Dermis microvascular lymphatic vessel endothelial cell (primary cell): Measurements from ENCODE around the gene HAUS7. TPM values are rescaled to one million over a fixed set of nuclear protein-coding genes. Genes with fewer than 3 reads are reported as not detected.

ENCODE experiments used
- DNase-seq, 2 donors: peaks; one replicate each; pipeline versions ENCODE4 v3.0.0 to v3.0.0-alpha.2; 2010; ENCODE audit warnings: low read depth in 2 of 2
- total RNA-seq: library from RNA; depleted of rRNA; stranded (reverse); fragments of >200 nt; gene quantifications from 2 replicates; pipeline ENCODE4 v1.2.1, GENCODE V29; 2014

The HAUS7 gene
- total RNA-seq, 1 donor from 2014 or later = 11.6 TPM

DNA sequence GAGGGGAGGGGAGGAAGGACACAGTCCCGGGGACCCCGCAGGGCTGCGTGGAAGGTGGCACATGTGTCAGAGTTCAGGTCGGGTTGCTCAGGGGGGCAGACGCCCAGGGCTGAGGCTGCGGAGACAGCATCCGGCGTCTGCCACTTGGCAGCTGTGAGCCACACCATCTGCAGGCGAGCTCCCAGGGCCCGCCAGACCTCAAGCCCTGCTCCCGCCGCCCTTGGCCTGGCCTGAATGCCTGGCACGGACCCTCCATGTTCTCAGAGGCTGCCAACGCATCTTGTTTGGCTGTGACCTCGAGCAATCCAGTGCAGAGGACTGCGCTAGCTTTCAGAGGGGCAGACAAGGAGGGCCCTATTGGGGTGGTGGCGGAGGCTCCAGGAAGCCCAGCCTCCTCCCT lies 29.5 kb upstream of the HAUS7 start:
- no peak for DNase-seq

DNA sequence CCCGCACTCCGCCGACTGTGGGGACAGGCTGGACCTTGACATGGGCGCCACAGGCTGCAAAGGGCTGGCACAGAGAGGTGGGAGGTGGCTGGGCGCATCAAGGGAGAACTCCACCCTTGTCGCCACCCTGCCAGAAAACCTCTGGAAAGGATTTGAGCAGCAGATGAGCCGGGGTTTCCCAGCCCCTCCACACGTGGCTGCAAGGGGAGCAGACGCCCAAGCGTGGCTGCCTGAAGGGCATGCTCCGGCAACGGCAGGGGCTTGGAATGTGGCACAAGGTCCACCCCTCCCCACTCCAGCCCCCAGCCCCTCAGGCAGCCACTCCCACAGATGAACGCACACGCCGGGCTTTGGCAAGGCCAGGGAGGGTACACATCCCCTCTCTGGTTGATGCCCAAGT lies 29.0 kb upstream of the HAUS7 start:
- no peak for DNase-seq

DNA sequence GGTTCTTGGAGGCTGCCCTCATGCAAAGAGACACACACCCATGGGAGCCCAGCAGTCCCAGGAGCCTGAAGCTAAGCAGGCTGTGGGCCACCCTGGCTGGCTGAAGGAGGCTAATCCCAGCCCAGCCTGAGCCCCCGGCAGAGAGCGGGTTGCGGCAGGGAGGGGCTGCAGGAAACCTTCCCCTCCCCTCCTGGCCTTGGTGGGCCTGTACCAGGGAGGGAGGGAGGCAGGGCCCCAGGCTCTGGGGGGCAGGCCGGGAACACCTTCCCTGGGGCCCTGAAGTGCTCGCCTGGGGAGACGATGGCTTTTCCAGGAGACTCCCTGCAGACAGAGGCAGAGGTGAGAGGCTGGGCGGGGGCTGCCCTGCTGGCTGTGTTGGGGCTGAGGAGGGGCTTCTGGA lies 28.1 kb upstream of the HAUS7 start:
- no peak for DNase-seq

DNA sequence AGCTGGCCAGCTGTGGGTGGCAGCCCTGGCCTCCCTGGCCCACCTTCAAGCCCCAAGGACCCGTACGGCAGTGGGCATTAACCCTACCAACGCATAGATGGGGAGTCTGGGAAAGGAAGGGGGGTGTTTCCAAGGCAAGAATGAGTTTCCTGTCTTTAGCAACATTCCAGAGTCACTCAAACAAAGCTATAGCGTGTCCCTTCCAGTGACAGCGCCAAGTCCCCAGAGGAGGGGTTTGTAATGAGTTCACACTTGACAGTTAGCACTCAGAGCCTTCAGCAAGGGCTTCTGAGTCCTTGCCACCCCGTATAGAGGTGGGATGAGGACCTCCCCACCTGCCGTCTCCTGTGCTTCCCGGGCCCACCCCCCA lies 26.2 kb upstream of the HAUS7 start:
- no peak for DNase-seq

DNA sequence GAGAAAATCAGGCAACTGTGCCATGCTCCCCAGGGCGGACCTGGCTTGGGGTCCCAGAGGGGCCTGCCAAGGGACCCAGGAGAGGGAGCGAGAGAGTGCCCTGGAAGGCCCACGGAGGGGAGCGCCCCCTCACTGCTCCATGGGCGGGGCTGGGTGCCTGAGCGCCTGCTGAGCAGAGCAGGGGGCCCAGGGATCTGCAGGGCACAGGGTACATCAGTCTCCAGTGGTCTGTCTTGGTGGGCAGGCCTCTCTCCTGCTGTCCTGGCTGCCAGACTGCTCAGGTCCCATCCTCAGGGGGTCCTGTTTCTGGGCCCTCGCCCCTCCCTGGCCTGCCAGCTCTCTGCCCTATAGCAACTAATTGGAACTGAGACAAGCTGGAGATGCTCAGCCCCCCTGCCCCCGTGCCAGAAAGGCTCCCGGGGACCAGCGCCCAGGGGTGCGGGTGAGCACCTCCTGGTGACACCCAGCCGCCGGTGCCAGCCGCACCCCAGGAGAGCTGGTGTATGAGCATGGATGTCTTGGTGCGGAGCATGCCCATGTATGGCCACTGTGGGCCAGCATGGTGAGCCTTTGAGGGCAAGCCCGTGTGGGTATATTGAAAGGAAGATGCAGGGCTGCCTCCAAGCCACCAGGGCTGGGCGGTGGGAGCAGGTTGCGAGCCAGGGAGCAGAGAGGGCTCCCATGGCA lies 25.7 kb upstream of the HAUS7 start:
- DNase-seq = no peak

DNA sequence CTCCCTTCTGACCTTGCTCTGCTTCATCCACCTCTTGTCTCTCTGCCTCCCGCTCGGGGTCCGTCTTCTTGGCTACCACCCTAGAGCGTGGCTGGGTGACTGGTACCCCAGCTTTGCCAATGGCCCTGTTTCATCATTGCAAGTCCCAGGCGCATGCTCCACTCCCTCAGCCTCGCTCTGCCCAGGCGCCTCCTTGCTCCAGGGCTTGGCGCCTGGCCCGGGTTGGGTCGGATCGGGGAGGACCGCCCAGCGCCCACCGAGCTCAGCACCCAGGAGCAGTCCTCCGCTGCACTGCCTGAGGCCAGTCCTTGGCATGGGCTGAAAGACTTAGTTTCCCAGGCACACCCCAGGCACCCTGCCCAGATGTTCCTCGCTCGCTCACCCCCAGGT lies 25.0 kb upstream of the HAUS7 start:
- DNase-seq = no peak

DNA sequence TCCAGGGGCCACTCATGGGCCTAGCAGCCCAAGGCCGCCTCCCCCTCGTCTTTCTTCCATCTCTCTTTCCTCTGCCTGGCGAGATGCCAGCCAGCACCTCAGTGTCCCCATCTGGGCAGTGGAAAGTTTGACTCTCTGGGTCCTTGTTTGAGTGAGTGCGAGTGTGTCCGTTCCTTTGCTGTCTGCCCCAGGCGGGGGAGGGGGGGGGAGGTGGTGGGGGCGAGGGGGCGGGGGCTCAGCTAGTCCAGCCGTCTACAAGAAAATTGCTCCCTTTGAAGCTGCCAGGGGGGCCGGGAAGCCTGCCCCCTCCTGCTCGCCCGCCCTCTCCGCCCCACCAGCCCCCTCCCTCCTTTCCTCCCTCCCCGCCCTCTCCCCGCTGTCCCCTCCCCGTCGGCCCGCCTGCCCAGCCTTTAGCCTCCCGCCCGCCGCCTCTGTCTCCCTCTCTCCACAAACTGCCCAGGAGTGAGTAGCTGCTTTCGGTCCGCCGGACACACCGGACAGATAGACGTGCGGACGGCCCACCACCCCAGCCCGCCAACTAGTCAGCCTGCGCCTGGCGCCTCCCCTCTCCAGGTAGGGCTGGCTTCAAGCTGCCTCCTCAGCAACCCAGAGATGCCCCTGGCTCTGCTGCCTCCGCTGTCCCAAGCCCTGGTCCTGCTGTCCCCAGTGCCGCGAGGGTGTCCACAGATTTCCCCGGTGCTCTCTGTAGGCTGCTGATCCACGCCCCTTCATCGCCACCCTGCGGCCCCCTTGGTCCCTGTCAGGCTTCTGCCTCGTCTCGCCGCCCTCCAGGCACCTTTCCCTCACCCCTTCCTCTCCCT lies 24.4 kb upstream of the HAUS7 start, which contains the start of gene BGN:
BGN (plus strand) TSS at position 440 of the 821 bp plus-strand sequence. CDS start 9,652 bp downstream, outside the sequence.
- peak in 1 of 2 donors; percentile 84 for DNase-seq

DNA sequence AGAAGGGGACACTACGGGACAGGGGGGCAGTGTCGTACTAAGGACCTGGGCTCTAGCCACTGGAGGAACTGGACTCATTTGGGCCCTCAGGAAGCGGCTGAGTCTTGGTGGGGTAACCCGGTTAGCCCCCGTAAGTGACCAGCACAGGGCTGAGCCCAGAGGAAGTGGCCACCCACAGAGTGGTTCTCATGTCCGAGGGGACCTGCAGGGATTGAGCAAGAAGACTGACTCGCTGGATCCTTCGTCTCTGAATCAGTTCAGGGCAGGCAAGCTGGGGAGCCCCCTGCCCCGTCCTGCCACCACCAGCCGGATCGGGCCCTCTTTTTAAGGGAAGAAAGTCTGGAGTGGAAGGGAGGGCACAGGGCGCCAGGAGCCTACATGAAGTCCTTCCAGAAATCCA lies 23.7 kb upstream of the HAUS7 start:
- no peak for DNase-seq

DNA sequence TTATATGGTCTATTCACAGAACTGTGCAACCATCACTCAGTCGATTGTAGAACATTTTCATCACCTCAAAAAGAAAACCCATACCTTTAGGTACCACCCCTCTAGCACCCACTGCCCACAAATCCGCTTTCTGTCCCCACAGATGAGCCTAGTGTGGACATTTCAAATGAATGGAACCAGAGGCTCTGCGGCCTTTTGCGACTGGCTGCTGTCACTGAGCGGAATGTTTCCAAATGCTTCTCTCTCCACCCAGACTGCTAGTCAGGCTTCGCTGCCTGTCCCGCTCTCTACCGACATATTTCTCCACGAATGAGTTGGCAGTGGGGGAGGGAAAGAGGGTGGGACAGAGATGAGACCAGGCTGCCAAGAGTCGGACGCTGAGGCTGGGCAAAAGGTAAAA lies 22.7 kb upstream of the HAUS7 start:
- DNase-seq = no peak

DNA sequence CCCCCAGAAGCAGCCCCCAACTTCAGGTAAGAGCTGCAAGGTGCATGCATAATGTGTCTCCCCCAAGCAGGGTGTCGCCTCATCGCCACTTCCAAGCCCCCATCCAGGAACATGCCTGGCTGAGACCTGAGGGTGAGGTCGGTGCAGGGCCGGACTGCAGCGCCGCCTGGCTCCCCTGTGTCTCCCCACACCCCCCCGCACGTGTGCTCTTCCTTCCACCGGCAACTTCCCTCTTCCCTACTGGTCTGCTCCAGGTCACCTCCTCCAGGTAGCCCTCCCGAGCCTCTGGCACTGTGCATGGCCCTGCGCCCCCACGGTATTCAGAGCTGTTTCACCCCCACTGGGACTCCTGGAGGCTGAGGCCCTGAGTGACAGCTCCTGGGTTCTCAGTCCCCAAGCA lies 22.2 kb upstream of the HAUS7 start:
- DNase-seq = no peak

DNA sequence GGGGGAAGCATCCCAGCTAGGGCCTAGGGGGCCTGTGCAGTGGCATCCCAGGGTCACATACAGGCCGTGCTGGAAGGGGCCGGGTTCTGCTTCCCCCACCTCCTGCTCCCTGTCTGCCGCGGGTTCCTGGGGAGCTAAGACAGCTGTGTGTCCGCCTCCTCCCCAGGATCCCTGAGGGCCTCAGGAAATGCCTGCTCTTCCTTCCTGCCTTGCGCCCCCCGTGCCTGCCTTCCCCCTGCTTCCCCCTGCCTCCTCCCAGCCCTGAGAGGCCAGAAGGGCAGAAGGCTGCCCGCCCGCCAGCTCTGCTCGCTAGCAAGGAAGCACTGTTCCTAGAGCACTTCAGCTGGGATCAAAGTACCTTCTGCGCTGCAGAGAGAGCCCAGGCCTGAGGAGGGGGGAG lies 21.5 kb upstream of the HAUS7 start:
- DNase-seq = peak in 1 of 2 donors; percentile 30

DNA sequence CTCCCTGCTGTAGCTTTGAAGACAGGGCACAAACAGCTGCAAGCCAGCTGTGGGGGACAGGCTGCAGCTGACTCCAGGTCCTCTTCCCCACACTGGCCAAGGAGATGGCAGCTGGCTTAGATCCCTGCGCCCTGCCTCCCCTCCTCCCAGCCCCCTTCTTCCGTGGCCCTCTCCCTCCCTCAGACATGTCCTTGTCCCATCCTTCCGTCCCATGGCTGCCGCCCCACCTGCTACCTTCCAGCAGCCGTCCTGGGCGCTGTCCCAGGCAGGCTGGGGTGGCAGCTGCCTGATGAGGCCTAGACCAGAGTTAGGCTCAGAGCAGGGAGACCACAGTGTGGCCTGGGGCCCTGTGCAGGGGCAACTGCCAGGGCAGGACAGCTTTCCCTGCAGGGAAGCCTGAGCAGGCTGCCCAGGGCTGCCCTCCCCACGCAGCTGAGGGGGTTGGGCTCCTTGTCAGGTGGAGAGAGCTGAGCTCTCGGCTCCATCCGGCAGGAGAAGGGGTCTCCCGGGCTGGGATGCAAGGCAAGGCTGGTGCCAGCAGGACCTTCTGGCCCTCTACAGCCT lies 21.1 kb upstream of the HAUS7 start:
- DNase-seq = no peak

DNA sequence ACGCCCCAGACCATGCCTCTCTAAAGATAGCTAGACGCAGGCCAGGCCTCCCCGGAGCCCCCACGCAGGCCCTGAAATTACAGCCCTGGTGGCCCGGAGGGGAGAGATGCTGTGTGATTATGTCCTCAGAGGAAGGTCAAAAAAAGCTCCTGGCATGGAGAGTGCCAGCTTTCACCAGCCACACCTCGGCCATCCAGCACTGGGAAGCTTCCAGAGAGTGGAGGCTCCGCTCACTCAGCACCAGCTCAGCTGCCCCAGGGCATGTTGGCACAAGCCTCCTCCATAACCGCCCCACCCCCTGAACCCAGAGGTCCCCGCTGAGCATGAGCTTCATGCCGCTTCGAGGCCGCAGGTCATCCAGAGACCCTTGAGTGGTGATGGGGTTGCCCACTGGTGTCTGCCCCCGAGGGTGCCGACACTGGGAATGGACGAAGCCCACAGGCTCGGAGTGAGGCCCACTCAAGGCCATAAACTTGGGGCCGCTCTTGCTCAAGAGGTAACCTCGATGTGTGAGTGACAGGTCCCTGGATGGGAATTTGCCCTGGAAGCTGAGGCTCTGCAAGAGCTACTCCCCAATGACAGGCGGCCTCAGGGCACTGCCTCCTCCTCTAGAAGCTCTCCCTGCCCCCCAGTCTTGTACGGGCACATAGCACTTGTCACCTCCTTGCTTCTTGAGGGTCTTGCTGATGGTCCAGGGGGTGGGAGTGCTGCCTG lies 20.0 kb upstream of the HAUS7 start:
- DNase-seq = no peak

DNA sequence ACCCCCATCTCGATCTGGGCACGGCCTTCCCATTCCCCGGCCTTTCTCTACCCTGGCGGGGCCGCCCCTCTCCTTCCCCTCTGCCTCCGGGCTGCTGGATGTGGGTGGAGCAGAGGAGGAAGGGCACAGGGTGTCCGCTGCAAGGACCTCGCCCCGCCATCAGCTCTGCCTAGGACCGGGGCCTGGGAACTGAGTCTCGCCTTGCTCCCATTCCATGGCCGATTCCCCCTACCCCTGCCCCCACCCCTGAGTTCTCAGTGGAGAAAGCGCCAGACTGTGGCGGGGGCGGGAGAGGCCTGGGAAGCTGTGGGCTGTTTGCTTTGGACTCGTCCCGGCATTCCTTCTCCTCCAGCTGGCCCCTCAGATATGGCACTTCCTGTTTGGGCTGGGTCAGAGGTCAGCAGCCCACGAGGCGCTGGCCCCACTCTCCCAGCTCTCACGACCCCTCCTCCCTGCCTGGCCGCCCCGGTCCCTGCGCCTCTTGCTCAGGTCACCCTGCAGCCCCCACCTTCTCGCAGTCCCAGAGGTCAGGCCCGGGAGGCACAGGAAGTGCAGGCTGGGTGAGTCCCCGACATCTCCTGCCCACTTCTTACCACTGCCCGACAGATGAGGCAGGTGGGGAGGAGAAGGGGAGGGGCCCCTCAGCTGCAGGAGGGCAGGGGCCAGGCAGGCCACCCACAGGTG lies 18.0 kb upstream of the HAUS7 start:
- peak in 1 of 2 donors; percentile 93 for DNase-seq

DNA sequence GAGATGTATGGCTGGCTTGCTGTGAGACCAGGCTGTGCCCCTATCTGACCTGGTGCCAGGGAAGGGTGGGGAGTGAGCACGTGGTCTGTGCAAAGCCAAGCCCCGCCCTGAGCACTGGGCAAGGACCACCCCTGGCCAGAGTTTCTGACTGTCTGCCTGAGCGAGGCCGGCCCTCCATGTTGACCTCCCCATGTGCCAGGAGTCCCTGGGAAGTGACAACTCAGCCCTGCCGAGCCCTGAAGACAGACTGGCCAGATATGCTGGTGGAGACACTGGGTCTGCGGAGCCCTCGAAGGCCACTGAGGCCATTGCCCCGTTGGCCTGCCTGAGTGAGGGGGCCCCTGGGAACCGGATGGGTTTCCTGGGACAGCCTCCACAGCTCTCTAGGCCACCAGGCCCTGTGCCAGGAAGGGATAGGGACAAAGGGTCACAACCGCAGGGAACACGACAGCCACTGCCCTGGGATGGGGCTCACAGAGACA lies 17.3 kb upstream of the HAUS7 start:
- peak in 1 of 2 donors; percentile 59 for DNase-seq

DNA sequence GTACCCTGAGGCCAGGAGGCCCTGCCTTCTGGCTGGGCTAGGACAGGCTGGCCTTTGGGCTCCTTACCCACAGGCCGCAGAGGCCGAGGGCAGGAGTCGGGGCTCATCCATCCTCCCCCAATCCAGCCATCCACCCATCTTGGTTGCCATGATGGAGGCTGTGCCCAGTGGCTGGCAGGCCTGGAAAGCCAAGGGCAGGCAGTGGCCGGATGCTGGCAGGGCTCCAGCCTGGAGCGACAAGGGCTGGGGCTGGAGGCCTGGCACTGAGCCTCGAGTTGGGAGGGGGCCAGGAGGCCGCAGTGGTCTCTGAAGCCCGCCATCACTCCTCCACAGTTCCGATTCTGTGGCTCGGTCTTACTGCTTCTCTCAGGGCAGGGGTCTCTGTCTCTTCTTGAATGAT lies 15.8 kb upstream of the HAUS7 start:
- no peak for DNase-seq

DNA sequence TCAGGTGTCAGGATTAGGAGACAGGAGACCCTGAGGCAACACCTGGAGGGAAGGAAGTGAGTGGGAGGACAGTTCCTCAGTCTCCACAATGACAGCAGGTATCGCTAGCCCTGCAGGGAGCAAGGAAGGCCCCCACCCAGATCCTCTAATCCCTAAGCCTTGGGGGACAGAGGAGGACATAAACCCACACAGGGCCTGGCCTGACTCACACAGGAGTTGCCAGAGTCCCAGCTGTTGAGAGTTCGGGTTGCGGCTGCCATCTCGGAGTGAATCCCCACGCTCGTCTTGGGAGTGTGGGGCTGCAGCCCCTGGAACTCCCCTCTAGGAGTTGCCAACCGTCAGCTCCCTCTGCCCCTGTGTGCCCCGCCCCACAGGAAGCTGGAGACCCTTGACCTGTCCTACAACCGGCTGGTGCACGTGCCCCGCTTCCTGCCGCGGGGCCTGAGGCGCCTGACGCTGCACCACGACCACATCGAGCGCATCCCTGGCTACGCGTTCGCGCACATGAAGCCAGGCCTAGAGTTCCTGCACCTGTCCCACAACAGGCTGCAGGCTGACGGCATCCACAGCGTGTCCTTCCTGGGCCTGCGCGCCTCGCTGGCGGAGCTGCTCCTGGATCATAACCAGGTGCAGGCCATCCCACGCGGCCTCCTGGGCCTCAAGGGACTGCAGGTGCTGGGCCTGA lies 15.2 kb upstream of the HAUS7 start:
- no peak for DNase-seq

DNA sequence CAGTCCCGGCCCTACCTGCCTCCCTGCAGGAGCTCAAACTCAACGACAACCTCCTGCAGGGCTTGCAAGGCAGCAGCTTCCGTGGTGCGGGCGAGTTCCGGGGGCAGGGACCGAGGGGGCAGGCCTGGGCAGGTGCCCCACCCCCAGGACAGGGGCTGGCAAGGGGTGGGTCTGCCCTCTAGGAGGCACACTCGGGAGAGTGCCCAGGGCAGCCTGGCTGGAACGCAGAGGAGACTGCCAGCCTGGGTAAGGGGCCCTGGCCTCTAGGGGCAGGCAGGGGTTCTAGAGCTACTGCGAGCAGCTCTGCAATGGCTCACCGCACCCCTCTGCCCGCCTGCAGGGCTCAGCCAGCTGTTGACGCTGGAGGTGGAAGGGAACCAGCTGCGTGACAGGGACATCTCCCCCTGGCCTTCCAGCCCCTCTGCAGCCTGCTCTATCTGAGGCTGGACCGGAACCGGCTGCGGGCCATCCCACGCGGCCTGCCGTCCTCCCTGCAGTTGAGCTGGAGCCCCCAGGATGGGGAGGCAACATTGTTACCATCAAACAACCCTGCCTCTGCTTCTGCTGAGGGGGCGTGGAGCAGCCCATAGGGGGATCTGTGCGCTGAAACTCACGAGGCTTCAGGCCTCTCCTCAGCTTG lies 12.1 kb upstream of the HAUS7 start:
- no peak for DNase-seq

DNA sequence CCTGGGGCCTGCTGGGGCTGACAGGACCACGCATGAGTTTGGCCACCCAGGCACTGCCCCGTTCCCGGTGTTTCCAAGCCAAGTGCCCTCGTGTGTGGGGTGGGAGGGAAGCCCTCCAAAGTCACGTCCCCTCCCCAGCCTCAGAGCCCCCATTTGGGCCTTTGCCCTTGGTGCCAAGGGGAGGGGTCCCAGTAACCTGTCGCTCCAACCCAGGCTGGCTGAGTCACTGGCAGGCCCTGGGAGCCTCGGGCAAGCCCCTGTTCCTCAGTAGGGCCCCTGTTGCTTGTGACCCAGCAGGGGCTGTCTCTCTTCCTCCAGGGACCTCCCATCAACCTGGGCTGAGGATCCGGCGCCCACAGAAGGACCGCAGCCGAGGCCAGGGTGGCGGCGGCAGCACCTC lies 10.7 kb upstream of the HAUS7 start:
- no peak for DNase-seq

DNA sequence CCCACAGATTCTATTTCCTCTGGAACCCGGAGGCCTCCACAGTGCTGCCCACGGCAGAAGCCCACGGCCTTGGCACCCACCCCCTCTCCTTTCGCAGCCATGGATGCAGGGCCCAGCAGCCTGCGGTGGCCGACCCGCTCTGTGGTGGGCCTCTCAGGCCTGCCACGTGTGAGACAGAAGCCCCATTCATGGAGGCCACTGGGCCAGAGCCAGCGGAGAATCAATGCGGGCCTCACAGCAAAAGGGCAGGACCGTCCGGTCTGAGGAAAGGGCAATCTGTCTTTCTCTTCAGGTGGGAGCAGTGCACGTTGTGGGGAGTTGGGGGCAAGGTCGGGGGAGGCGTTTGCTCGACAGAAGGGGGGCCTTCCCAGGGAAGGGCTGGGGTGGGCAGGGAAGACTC lies 8.4 kb upstream of the HAUS7 start:
- no peak for DNase-seq
